H1 (cell line): ENCODE measurements around the gene ZNF106.

Experiments
- FOSL1 ChIP-seq: IDR thresholded peaks from 2 replicates; pipeline ENCODE4 v1.6.1; 2011; ENCODE audit warnings: mild to moderate bottlenecking, low read depth, low read length, moderate library complexity; ENCODE audit not compliant: insufficient read depth
- HDAC2 ChIP-seq, 2 experiments: fragments of 300-600 bp in 1 of 2; sonication (generic) in 1 of 2; IDR thresholded peaks; 2 replicates each; pipeline ENCODE4 v1.6.1; 2011 to 2012; ENCODE audit warnings: low read depth in 2 of 2, low read length in 2 of 2, mild to moderate bottlenecking in 2 of 2, moderate library complexity in 2 of 2, borderline replicate concordance in 1 of 2, inconsistent platforms in 1 of 2
- JUN ChIP-seq: IDR thresholded peaks from 2 replicates; pipeline ENCODE4 v1.6.1; 2011; ENCODE audit warnings: low read depth, mild to moderate bottlenecking, improper control_type of control experiment, low read length
- POLR2A ChIP-seq, 2 experiments: IDR thresholded peaks; 1 replicate in 1 of 2; 2 replicates in 1 of 2; pipeline ENCODE4 v1.6.1; 2011; ENCODE audit warnings: low read depth in 2 of 2, low read length in 2 of 2, mild to moderate bottlenecking in 2 of 2; ENCODE audit errors: control extremely low read depth in 1 of 2
- POLR2AphosphoS5 ChIP-seq: IDR thresholded peaks from 2 replicates; pipeline ENCODE4 v1.6.1; 2011; ENCODE audit warnings: low read depth, low read length
- RFX5 ChIP-seq: IDR thresholded peaks from 2 replicates; pipeline ENCODE4 v1.6.1; 2011; ENCODE audit warnings: low read depth, low read length, improper control_type of control experiment, borderline replicate concordance
- RNF2 ChIP-seq: fragments of 200-900, 300-1000 bp; sonication (generic); IDR thresholded peaks from 2 replicates; pipeline ENCODE4 v1.7.1; 2016; ENCODE audit warnings: borderline replicate concordance, low read depth, mild to moderate bottlenecking, antibody characterized with exemption, low read length; ENCODE audit not compliant: poor library complexity, severe bottlenecking; ENCODE audit errors: missing control alignments
- SIN3A ChIP-seq, 2 experiments: IDR thresholded peaks in 1 of 2; conservative IDR thresholded peaks in 1 of 2; 2 replicates each; pipeline ENCODE4 v1.6.1; 2011 to 2012; ENCODE audit warnings: low read length in 2 of 2, improper control_type of control experiment in 1 of 2, low read depth in 1 of 2, mild to moderate bottlenecking in 1 of 2
- SP1 ChIP-seq: IDR thresholded peaks from 2 replicates; pipeline ENCODE4 v1.6.1; 2011; ENCODE audit warnings: low read depth, low read length
- TF ChIP-seq, protein P1 (sequence below), 3 experiments: IDR thresholded peaks; 1 replicate in 2 of 3; 2 replicates in 1 of 3; pipeline versions ENCODE4 v1.5.1 to v1.6.1; 2011; ENCODE audit warnings: low read length in 3 of 3, mild to moderate bottlenecking in 3 of 3, inconsistent platforms in 2 of 3, low read depth in 1 of 3, moderate library complexity in 1 of 3; ENCODE audit not compliant: insufficient read depth in 1 of 3; ENCODE audit errors: control extremely low read depth in 1 of 3

DNA sequence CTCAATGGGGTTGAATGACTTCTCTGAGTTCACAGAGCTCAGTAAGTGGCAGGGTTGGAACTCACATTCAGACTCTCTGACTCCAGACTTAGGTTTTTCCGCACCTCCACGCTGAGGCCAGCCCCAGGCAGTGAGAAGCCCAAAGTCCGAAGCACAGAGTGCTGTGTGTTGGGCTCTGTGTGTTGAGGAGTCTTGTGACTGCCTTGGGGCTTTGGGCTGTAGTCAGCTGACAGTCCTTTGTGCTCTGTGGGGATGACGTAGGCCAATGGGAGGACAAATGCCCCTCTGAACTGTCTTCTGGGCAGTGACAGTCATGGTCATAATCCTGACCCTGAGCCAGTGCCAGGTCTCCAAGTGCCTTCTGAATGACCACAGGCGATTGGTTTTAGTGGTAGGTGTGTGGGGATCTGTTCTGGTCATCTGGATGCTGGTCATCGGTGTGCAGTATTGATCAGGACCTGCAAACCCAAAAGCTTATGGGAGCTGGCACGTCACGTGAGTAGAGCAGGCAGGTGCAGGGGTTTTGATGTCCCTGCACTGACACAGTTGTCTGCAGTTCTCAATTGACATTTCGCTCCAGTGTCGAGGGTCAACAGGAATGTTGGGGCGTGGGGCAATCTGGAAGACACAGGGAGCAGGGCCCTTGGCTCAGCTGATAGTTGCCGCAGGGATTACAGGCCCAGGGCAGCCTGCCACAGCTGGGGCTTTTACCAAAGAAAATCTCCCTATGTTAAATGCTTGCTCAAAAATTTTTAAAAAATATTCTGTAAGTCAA is 86.3 kb downstream of the ZNF106 start:
- TF ChIP-seq SP1 (no peak), HDAC2 (IDR thresholded peaks at IDR 0.05; ENCODE audit: borderline replicate concordance in 1 of 2, low read depth in 2 of 2, low read length in 2 of 2) (no peak), JUN (no peak), POLR2A (IDR thresholded peaks at IDR 0.05; ENCODE audit: control extremely low read depth in 1 of 2, low read depth in 2 of 2, low read length in 2 of 2) (no peak), SIN3A (conservative IDR thresholded peaks at IDR 0.05 in 1 of 2, IDR thresholded peaks at IDR 0.05 in 1 of 2; ENCODE audit: low read depth in 1 of 2, low read length in 2 of 2) (no peak), RNF2 (no peak), FOSL1 (no peak), POLR2AphosphoS5 (no peak), RFX5 (no peak)
- TF ChIP-seq, protein P1, sequence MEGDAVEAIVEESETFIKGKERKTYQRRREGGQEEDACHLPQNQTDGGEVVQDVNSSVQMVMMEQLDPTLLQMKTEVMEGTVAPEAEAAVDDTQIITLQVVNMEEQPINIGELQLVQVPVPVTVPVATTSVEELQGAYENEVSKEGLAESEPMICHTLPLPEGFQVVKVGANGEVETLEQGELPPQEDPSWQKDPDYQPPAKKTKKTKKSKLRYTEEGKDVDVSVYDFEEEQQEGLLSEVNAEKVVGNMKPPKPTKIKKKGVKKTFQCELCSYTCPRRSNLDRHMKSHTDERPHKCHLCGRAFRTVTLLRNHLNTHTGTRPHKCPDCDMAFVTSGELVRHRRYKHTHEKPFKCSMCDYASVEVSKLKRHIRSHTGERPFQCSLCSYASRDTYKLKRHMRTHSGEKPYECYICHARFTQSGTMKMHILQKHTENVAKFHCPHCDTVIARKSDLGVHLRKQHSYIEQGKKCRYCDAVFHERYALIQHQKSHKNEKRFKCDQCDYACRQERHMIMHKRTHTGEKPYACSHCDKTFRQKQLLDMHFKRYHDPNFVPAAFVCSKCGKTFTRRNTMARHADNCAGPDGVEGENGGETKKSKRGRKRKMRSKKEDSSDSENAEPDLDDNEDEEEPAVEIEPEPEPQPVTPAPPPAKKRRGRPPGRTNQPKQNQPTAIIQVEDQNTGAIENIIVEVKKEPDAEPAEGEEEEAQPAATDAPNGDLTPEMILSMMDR (IDR thresholded peaks at IDR 0.05; ENCODE audit: control extremely low read depth in 1 of 3, insufficient read depth in 1 of 3, low read depth in 1 of 3, low read length in 3 of 3), result no peak
